Right lung (tissue), 5 donors: ENCODE data around the gene PCLO. TPM values are rescaled to one million over a fixed set of nuclear protein-coding genes. Genes with fewer than 3 reads are reported as not detected.
"Not testable (repeated sequence)": the region's sequence is repeated elsewhere in the genome, so short reads cannot be mapped to it uniquely, and the experiment has no call there.

Experiments
- DNase-seq, 2 donors: peaks; one replicate each; pipeline ENCODE4 v3.0.0-alpha.2; 2013
- polyA plus RNA-seq, 5 donors: library from polyadenylated mRNA; unstranded; fragments of 120-200 nt; gene quantifications; one replicate each; pipeline versions ENCODE4 v1.2.1 to v1.2.3, GENCODE V29; 2013; ENCODE audit warnings: inconsistent platforms in 1 of 5, low replicate concordance in 1 of 5; ENCODE audit not compliant: insufficient read length in 5 of 5, insufficient read depth in 1 of 5

PCLO gene
- polyA plus RNA-seq, 5 donors: 3.5 to 6.2 (median 5.7) TPM

- no peak for DNase-seq
Measured at GRCh38 chr7:82736633-82737032, 426.1 kb downstream of the PCLO start.

DNA sequence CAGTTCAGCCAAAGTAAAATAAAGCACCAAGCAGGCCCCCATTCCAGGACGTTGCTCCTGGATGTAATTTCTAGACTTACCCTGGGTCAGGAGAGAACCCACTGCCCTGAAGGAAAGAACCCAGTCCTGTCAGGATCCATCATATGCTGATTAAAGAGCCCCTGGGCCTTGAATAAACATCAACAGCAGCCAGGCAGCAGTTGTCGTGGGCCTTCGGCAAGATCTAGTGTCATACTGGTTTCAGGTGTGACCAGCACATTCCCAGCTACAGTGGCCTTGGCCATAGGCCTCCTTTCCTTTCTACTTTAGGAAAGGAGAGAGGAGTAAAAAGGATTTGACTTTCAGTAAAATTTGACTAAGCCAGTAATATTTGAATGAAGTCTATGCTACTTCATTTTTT lies 430.0 kb downstream of the PCLO start:
- DNase-seq: no peak

GRCh38 chr7:82729172-82730030 lies 433.3 kb downstream of the PCLO start:
- DNase-seq: no peak

- no peak for DNase-seq
Measured at GRCh38 chr7:82726038-82726800, 436.5 kb downstream of the PCLO start.

DNA sequence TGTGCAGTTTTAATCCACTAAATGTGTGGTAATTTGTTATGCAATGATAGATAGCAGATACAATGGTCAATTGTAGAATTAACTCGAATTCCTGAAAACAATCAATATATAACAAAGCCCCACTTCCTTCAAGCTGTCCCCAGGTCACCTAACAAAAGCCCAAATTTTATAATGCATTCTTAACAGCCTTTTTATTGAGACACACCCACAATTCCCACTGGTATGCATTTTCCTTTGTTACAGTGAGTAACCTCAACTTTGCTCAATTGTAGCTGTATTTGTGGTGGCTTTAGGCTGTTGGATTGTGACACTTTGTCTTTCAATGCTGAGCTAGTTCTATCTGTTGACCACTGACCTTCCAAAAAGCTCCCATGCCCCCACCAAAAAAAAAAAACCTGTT lies 439.3 kb downstream of the PCLO start:
- DNase-seq: no peak

GRCh38 chr7:82722946-82723345 lies 439.7 kb downstream of the PCLO start:
- no peak for DNase-seq

DNA sequence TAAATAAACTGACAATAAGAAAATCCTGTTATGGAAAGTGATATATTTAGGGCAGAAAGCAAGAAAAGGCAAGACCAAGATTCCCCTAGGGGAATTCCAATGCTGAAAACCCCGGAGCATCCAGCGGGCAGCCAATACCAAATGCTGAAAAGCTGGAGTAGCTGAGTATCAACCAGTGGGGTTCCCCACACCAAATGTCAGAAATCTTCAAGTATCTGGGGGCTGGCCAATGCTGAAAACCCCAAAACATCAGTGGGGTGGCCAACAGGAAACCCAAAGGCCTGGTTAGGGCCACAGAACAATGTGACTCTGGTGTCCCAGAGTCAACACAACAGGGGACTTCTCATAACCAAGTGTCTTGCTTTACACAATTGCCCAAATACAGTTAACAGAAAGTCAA lies 447.3 kb downstream of the PCLO start:
- DNase-seq: no peak

DNA sequence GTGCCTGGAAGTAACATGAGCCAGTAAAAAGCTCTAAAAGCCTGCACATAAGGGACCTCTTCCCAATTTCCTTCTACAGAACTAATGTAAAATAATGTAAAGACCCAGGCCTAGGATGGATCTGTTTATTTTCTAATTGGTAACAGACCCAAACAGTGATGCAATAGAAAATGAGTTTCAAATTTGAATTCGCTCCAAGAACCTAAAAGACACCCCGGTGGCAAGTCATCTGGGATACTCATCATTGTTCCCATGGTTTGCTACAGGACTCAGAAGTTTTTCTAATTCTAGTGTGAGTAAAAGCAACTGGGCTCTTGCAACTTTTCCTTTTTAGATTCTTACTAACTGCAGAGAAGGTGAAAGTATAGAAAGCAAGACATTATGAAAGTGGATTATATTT lies 447.8 kb downstream of the PCLO start:
- DNase-seq: no peak

DNA sequence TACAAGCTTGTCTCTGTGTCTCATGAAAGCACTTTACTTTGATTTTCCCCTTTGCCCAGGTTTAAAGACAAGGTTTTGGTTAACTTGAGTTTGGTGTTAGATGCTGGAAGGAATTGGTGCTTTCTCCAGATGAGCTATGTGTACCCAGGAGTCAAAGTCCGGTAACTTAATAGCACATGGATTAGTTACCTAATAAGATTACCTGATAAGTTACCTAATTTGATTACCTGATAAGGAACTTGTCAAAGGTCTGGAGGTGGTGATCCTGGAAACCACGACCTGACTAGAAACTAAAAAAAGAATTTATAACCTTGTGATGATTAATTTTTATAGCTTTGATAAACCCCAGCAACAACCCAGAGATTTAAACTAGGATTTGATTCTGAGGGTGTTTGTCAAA lies 449.2 kb downstream of the PCLO start:
- DNase-seq: no peak

GRCh38 chr7:82706344-82706743 lies 456.3 kb downstream of the PCLO start:
- not testable (repeated sequence) for DNase-seq

DNA sequence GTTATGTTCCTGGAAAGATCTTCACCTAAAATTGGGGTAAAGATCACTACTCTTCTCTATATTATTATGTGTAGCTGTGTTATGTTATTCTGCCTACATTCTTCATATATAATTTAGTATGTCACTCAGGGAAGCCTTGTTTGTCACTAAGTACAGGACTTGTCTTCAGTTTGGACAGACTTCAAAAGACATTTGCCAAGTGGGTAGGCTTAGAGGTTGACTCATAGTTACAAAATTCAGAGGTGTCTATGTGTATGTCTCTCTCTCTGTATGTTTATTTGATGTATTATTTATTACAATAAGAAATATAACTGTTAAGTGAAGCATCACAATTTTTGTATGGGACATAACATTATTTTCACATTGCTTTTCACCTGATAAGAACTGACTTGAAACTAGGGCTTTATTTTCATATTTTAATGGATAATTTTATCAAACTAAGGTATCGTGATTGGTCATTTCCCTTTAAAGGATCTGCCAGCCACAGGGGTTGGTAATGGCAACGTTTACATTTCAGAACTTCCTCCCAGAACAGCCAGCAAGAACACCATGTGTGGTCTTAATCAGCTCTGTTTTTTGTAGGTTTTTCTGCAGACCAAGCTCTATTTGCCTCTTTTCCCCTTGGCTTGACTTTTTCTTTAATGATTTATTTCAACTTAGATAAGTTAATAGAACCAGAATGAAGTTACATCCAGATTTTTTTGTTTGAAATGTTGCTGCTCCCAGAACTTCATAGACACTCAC lies 457.0 kb downstream of the PCLO start:
- no peak for DNase-seq

DNA sequence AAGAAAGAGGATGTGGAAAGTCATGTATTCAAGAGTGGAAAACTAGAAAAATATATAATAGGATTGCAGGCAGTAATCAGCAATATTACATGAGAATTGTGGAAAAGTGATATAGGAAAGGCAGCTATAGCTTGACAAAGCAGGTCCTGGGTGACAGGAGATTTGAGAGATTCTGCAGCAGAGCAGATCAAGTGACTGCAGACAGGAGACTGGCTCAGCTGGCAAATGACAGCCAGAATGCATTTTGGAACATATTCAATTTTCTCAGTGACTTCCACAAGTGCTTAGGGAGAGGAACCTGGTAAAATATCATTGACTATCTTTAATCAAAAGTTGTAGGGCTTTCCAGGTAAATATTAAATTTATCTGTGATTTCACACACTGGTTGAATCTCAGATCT lies 458.6 kb downstream of the PCLO start:
- no peak for DNase-seq
